GM12878 (cell line): Measurements from ENCODE around the gene GFOD2. TPM values are rescaled to one million over a fixed set of nuclear protein-coding genes. Genes with fewer than 3 reads are reported as not detected.

ENCODE experiments used
- ATAC-seq: fragments of 200-7000 bp; cut with Tn5 transposase; 3 replicates; pipeline ENCODE4 v1.9.1; 2020; ENCODE audit warnings: mild to moderate bottlenecking, moderate library complexity
- BruUV-seq: library from RNA; stranded (reverse); fragments of 400-500 nt; replicated peaks from 2 replicates; lab custom pipeline; 2021; lab: Mats Ljungman, UMichigan
- CTCF ChIA-PET: fragments of 300-600 bp; sonication (Branson Sonifier 250); formaldehyde crosslinking; extraction: SDS; loops from one replicate; lab custom pipeline; 2021; ENCODE audit warnings: inconsistent platforms; lab: Yijun Ruan, JAX
- POLR2A ChIA-PET: fragments of 350-600 bp; formaldehyde crosslinking; extraction: SDS; loops from one replicate; lab custom pipeline; 2021; ENCODE audit warnings: inconsistent platforms; lab: Charles Lee
- RAD21 ChIA-PET: fragments of 300-600 bp; sonication (Branson Sonifier 250); formaldehyde crosslinking; loops from one replicate; lab custom pipeline; 2023; ENCODE audit warnings: antibody characterized with exemption; ENCODE audit not compliant: unreplicated experiment; lab: Charles Lee
- SMC1A ChIA-PET: fragments of 300-600 bp; sonication (Branson Sonifier 250); formaldehyde crosslinking; loops from one replicate; lab custom pipeline; 2023; ENCODE audit not compliant: unreplicated experiment, uncharacterized antibody; lab: Charles Lee
- DNase-seq: peaks from one replicate; pipeline ENCODE4 v3.0.0-alpha.2; 2011; ENCODE audit warnings: low read depth, low spot score
- FAIRE-seq: peaks from 3 replicates; lab custom pipeline; 2011; peaks lifted over from hg19 to GRCh38; lab: Jason Lieb, UNC
- H2AFZ ChIP-seq: 2 replicates; pipeline ENCODE4 v1.6.0; 2011; ENCODE audit warnings: low read depth, low read length, control low read depth; ENCODE audit not compliant: control insufficient read depth
- H3K27ac ChIP-seq: 2 replicates; pipeline ENCODE4 v1.5.1; 2011; ENCODE audit warnings: control low read depth; ENCODE audit not compliant: control insufficient read depth, insufficient read depth
- H3K27me3 ChIP-seq, 2 experiments: replicated peaks in 1 of 2; 2 replicates each; pipeline versions ENCODE4 v1.6.0 to v1.6.1; 2011; ENCODE audit warnings: low read length in 1 of 2; ENCODE audit not compliant: control insufficient read depth in 2 of 2, insufficient read depth in 2 of 2
- H3K36me3 ChIP-seq, 2 experiments: 2 replicates each; pipeline ENCODE4 v1.5.1; 2011; ENCODE audit warnings: low read length in 1 of 2; ENCODE audit not compliant: control insufficient read depth in 2 of 2, insufficient read depth in 2 of 2
- H3K4me1 ChIP-seq: 2 replicates; pipeline ENCODE4 v1.6.1; 2011; ENCODE audit warnings: mild to moderate bottlenecking, low read length, moderate library complexity, mixed read lengths; ENCODE audit not compliant: control insufficient read depth, insufficient read depth
- H3K4me2 ChIP-seq: 2 replicates; pipeline ENCODE4 v1.6.0; 2011; ENCODE audit warnings: control low read depth; ENCODE audit not compliant: control insufficient read depth, insufficient read depth
- H3K4me3 ChIP-seq: fragments of 200-600 bp; sonication (generic); 2 replicates; pipeline ENCODE4 v1.5.1; 2016
- H3K79me2 ChIP-seq: 2 replicates; pipeline ENCODE4 v1.6.0; 2011; ENCODE audit warnings: low read length; ENCODE audit not compliant: control insufficient read depth, insufficient read depth
- H3K9ac ChIP-seq: 2 replicates; pipeline ENCODE4 v1.8.0; 2011; ENCODE audit warnings: low read length, control low read depth, mixed read lengths; ENCODE audit not compliant: control insufficient read depth, insufficient read depth
- H3K9me3 ChIP-seq: replicated peaks from 3 replicates; pipeline ENCODE4 v1.5.1; 2011; ENCODE audit warnings: mild to moderate bottlenecking, low read length; ENCODE audit not compliant: control insufficient read depth, insufficient read depth
- H4K20me1 ChIP-seq: 2 replicates; pipeline ENCODE4 v1.6.0; 2011; ENCODE audit not compliant: control insufficient read depth, insufficient read depth
- BRCA1 ChIP-seq: IDR thresholded peaks from 2 replicates; pipeline ENCODE4 v1.6.1; 2011; ENCODE audit warnings: low read depth, low read length, improper control_type of control experiment
- SPI1 ChIP-seq: IDR thresholded peaks from 2 replicates; pipeline ENCODE4 v1.6.1; 2011; ENCODE audit warnings: low read depth, mild to moderate bottlenecking, low read length, moderate library complexity, borderline replicate concordance; ENCODE audit not compliant: insufficient read depth
- ZZZ3 ChIP-seq: IDR thresholded peaks from 2 replicates; pipeline ENCODE4 v1.6.1; 2011; ENCODE audit warnings: low read depth; ENCODE audit not compliant: control insufficient read depth, insufficient read length
- WGBS: methylation state at CpG from one replicate; pipeline ENCODE4 v1.1.6; 2016; ENCODE audit warnings: low lambda C conversion rate; ENCODE audit not compliant: insufficient replicate concordance, insufficient coverage; ENCODE audit errors: missing lambda C conversion rate; 5-methylcytosine and 5-hydroxymethylcytosine counted together
- in situ Hi-C: fragments of 300-500 bp; cut with MboI; formaldehyde crosslinking; loops from 9 replicates; pipeline ENCODE4 v1.14.3; 2018; ENCODE audit warnings: mixed read lengths
- intact Hi-C: fragments of 100-400 bp; cut with micrococcal nuclease; formaldehyde crosslinking; loops from one replicate; pipeline ENCODE4 v1.14.2; 2022; ENCODE audit not compliant: unreplicated experiment
- polyA plus RNA-seq, 11 experiments: library from polyadenylated mRNA; depleted of rRNA in 4 of 11; unstranded in 6 of 11; stranded (reverse) in 5 of 11; fragments of >200 nt; fragmentation: Nextera tagmentation in 4 of 11; fragmentation: Illumina TruSeq in 1 of 11; extraction: Ambion mirVana in 4 of 11; extraction: Trizol in 1 of 11; gene quantifications; 1 replicate in 1 of 11; 2 replicates in 10 of 11; pipeline versions ENCODE4 v1.2.1 to v1.2.3, GENCODE V29; 2011 to 2016; ENCODE audit warnings: inconsistent platforms in 2 of 11, missing spikeins in 2 of 11, low read depth in 1 of 11
- total RNA-seq, 4 experiments: library from RNA; depleted of rRNA in 3 of 4; stranded (reverse); fragments of >200 nt in 3 of 4; fragmentation: Illumina TruSeq in 1 of 4; extraction: Trizol in 1 of 4; gene quantifications; 2 replicates each; pipeline versions ENCODE4 v1.2.1 to v1.2.3, GENCODE V29; 2013 to 2021

Gene GFOD2
- total and polyA plus RNA-seq, 10 of the 15 experiments (the other 5 are each of a cell fraction or from before 2014, with no cell fraction given), result 2.0 to 15.9 (median 12.0) TPM

DNA sequence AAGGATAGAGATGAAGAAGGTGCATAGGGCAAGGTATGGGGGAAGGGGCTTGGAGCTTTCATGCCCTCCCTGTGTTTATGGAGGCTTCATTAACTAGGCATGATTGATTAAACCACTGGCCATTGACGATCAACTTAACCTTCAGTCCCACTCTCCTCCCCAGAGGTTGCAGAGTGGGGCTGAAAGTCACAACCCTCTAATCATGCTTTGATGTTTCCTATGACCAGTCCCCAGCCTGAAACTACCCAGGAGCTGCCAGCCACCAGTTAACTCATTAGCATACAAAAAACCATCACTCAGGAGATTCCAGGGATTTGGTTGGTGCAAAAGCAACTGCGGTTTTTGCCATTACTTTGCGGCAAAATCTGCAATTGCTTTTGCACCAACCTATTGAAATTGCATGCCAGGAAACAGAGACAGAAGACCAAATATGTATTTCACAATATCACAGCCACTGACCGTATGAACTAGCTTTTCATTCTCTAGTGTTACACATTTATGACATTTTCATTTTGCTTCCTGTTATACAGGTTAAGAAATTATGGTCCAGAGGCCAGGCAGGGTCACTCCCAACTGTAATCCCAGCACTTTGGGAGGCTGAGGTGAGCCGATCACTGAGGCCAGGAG lies 5.4 kb downstream of the GFOD2 start:
- Histone ChIP-seq H4K20me1 (no peaks in the 10 kb centered on the region), H3K4me2 (peak overlapping the region; percentile 47), H3K36me3 (peaks cover 0 to 5% of the 10 kb centered on the region in 2 experiments; a peak in 1 of 4 replicates), H3K9me3 (no peaks in the 10 kb centered on the region), H3K4me1 (peaks cover 17% of the 10 kb centered on the region), H3K27me3 (no peaks in the 10 kb centered on the region), H3K9ac (no peak overlapping the region), H3K79me2 (peaks cover 14% of the 10 kb centered on the region), H2AFZ (no peak overlapping the region), H3K27ac (no peak overlapping the region), H3K4me3 (no peak overlapping the region)
- ATAC-seq (peak; percentile 68), DNase-seq (no peak), FAIRE-seq (no peak)
- ChIA-PET POLR2A (interaction anchor here (1.4 kb wide), 1 partner anchor 40 kb away, joined by 4 read pairs; no protein-coding TSS in a partner anchor), SMC1A (interaction anchor here (0.7 to 1.5 kb wide), 4 partner anchors 17 to 54 kb away, joined by 3 to 4 read pairs (median 4); partner anchors contain the start of gene ACD), RAD21 (interaction anchor here (1.2 to 2.1 kb wide), 3 partner anchors 42 to 103 kb away, joined by 3 to 4 read pairs (median 3); partner anchors contain the start of genes ACD and PARD6A), CTCF (interaction anchor here (1.0 to 2.3 kb wide), 4 partner anchors 8 to 193 kb away, joined by 3 to 10 read pairs (median 5); partner anchors contain the start of genes C16orf86 and ENKD1)
- intact Hi-C loops (no loop called here), in situ Hi-C loops (no loop called here)
- no TSS peak for BruUV-seq
- no peak for TF ChIP-seq SPI1
- 76% methylated on average over 5 of the region's 5 CpGs for WGBS

DNA sequence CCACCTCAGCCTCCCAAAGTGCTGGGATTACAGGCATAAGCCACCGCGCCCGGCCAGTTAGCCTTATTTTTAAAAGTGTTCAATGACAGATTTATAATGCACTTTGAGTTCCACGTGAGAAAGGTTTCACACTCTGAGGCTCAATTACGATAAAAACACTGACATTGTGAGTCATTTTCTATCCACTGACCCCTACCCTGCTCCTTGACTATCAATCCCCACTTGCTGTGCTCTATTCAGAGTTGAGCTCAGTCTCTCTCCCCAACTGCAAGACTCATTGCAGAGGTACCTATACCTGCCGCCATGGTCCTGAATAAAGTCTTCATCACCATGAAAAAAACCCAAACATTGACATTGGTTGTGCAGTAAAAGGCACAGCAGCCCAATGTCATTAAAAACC lies 8.5 kb downstream of the GFOD2 start:
- SMC1A ChIA-PET, result interaction anchor here (1.4 kb wide), 1 partner anchor 9 kb away, joined by 4 read pairs; the partner anchor contains the start of gene GFOD2
- BruUV-seq, result no TSS peak
- ATAC-seq (no peak), FAIRE-seq (no peak), DNase-seq (no peak)
- Histone ChIP-seq H2AFZ (no peak overlapping the region), H3K4me1 (peaks cover 17% of the 10 kb centered on the region), H3K27ac (no peak overlapping the region), H3K36me3 (peaks cover 0 to 5% of the 10 kb centered on the region in 2 experiments; a peak in 1 of 4 replicates), H3K4me3 (no peak overlapping the region), H3K9me3 (no peaks in the 10 kb centered on the region), H3K27me3 (no peaks in the 10 kb centered on the region), H3K9ac (no peak overlapping the region), H3K79me2 (peaks cover 3% of the 10 kb centered on the region), H4K20me1 (no peaks in the 10 kb centered on the region), H3K4me2 (no peak overlapping the region)
- in situ Hi-C loops (no loop called here), intact Hi-C loops (loop anchor here (1.0 kb wide), 1 partner anchor 23 kb away; no protein-coding TSS in a partner anchor)
- POLR2A ChIA-PET, result no interaction called here
- TF ChIP-seq BRCA1, result no peak
- no peak for TF ChIP-seq ZZZ3
- CTCF ChIA-PET, result interaction anchor here (1.1 kb wide), 1 partner anchor 8 kb away, joined by 3 read pairs; the partner anchor contains the start of gene GFOD2
- RAD21 ChIA-PET, result no interaction called here
- WGBS, result 97% methylated on average over 6 of the region's 6 CpGs
